Right cardiac atrium (tissue), 5 donors: ENCODE results near the gene RBM4B. TPM values are rescaled to one million over a fixed set of nuclear protein-coding genes. Genes with fewer than 3 reads are reported as not detected.

Source experiments
- ATAC-seq, 2 donors: fragments of 200-7000 bp; cut with Tn5 transposase; one replicate each; pipeline versions ENCODE4 v1.8.0 to v1.9.1; 2020; ENCODE audit warnings: moderate library complexity in 2 of 2, mild to moderate bottlenecking in 1 of 2
- DNase-seq, 3 donors: peaks; one replicate each; pipeline ENCODE4 v3.0.0-alpha.2; 2020
- H3K27ac ChIP-seq: one replicate; pipeline ENCODE4 v1.5.1; 2013; ENCODE audit warnings: mild to moderate bottlenecking, low read length, control low read depth, moderate library complexity
- H3K27me3 ChIP-seq: one replicate; pipeline ENCODE4 v1.6.1; 2013; ENCODE audit not compliant: control insufficient read depth, insufficient read depth
- H3K4me1 ChIP-seq: one replicate; pipeline ENCODE4 v1.6.1; 2013; ENCODE audit warnings: low read length; ENCODE audit not compliant: control insufficient read depth, insufficient read depth
- H3K4me3 ChIP-seq: one replicate; pipeline ENCODE4 v1.5.1; 2013; ENCODE audit warnings: low read length, control low read depth
- H3K9me3 ChIP-seq: one replicate; pipeline ENCODE4 v1.6.1; 2013; ENCODE audit warnings: low read length; ENCODE audit not compliant: control insufficient read depth
- WGBS: extraction: QIAGEN DNeasy Blood & Tissue Kit; methylation state at CpG from one replicate; pipeline ENCODE4 v1.1.7; 2013; 5-methylcytosine and 5-hydroxymethylcytosine counted together
- intact Hi-C, 4 donors: fragments of 100-400 bp; cut with DNase I; formaldehyde crosslinking; loops; one replicate each; pipeline versions ENCODE4 v1.11.0 to v1.14.0; 2022 to 2023
- polyA plus RNA-seq: library from polyadenylated mRNA; stranded (reverse); fragments of 200-250 nt; gene quantifications from one replicate; pipeline ENCODE4 v1.2.3, GENCODE V29; 2013
- total RNA-seq, 4 donors: library from RNA; stranded (reverse); fragmentation: NEBNext Ultra II Directional; extraction: Animal tissue kit (Norgen Biotek cat#: 25700); gene quantifications; one replicate each; pipeline ENCODE4 v1.2.1, GENCODE V29; 2021
- donor health status: healthy with polysubstance abuse.
- donor health status: DM: no; HTN: yes; CAD: no.
- donor health status: DM: no; HTN: no; CAD: no.
- donor health status: DM: no; HTN: yes; CAD: no; lungs with severe emphysema.
- donor health status: DM: yes; HTN: yes; CAD: no.

Gene RBM4B
- total and polyA plus RNA-seq, 5 donors, result 9.0 to 15.7 (median 12.1) TPM

DNA sequence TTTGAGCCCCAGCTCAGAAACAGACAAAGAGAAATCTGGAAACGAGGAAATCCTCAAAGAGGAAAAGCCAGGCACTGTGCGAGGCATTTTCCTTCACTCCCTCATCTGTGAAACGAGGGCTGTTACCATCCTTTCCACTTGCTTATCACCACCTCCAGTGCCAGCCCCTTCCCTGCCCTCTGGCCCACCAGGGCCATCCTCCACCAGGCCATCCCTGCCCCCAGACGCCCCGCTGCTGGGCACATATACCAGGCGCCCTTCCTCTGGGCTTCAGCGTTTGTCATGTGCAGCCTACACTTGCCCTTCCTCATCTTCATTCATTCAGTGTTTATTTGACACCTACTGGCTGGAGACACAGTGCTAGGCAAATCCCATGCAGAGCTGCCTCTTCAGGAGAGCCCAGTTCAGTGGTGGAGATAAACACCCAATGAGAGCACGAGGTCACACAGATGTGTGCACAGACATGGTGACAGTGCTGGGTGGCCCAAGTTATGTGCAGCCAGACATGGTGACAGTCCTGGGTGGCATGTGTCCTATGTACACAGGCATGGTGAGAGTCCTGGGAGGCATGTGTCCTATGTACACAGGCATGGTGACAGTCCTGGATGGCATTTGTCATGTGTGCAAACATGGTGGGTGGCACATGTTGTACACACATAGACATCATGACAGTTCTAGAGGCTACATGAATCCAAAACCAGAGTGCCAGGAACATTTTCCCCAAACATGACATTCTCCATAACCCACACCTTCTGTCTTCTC lies 41.6 kb upstream of the RBM4B start:
- Histone ChIP-seq H3K27ac (no peak overlapping the region), H3K4me1 (no peaks in the 10 kb centered on the region), H3K9me3 (no peaks in the 10 kb centered on the region), H3K27me3 (no peaks in the 10 kb centered on the region), H3K4me3 (no peak overlapping the region)
- intact Hi-C loops, result no loop called here
- DNase-seq, result no peak
- WGBS, result 80% methylated on average over 8 of the region's 8 CpGs
- ATAC-seq, result no peak

DNA sequence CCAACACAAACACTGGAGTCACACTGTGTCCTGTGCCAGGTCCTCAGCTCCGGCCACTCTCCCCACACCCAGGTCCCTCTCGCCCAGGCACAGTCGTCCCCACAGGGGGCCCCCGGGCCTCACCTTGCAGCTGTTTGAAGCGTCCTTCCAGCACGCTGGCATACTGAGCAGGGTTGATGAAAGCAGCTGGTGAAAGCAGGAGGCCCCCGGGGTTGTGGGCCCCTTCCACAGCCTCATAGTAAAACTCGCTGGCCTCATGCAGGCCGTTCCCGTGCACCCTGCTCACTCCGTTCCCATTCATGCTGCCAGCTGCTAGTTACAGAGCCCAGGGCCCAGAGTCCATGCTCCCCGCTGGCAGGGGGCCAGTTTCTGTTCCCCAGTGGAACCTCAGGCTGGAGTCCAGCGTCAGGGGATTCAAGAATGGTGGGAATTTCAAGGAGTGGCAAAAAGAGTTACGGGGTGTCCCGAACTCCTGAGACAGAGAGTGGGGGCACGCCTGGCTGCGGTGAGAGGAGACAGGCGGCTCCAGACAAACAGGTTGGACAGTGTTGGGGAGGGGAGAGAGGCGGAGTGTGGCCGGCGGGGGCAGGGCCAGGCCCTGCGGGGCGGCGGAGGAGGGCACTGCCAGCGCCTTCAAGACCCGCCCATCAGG lies 40.8 kb upstream of the RBM4B start:
- intact Hi-C loops, result no loop called here
- ATAC-seq (peak in 1 of 2 donors; percentile 15), DNase-seq (no peak)
- H3K9me3 ChIP-seq, result no peaks in the 10 kb centered on the region
- no peaks in the 10 kb centered on the region for H3K27me3 ChIP-seq
- H3K27ac ChIP-seq, result no peak overlapping the region
- H3K4me3 ChIP-seq, result no peak overlapping the region
- 71% methylated on average over 26 of the region's 26 CpGs for whole genome bisulfite sequencing
- H3K4me1 ChIP-seq, result no peaks in the 10 kb centered on the region

- intact Hi-C loops, result no loop called here
- 89% methylated on average over 14 of the region's 14 CpGs for WGBS
- no peak overlapping the region for H3K27ac ChIP-seq
Observed at GRCh38 chr11:66717925-66718319, 40.2 kb upstream of the RBM4B start.

DNA sequence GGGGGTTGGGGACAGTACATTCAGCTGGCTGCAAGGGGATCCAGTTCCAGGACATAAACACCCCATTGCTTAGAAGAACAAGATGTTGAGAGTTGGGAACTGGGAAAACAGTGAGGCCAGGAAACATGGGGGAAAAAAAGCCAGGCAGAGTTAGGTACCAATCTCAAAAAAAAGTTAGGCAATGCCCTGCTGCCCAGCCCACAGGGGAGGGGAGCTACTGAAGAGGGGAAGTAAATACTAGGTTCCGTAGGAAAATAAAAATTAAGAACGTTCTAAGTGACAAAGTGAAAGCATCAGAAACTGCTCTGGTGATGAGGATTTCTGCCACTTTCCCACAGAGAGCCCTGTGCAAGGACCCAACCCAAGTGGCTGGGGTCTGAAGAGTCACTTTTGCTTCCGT lies 39.3 kb upstream of the RBM4B start:
- Histone ChIP-seq H3K4me3 (no peak overlapping the region), H3K9me3 (no peaks in the 10 kb centered on the region), H3K27ac (no peak overlapping the region), H3K27me3 (no peaks in the 10 kb centered on the region), H3K4me1 (no peaks in the 10 kb centered on the region)
- intact Hi-C loops, result no loop called here
- no peak for ATAC-seq
- DNase-seq, result no peak
- 85% methylated on average over 3 of the region's 3 CpGs for WGBS

More at GRCh38 chr11:66717925-66718319, 40.2 kb upstream of the RBM4B start:
- H3K9me3 ChIP-seq, result no peaks in the 10 kb centered on the region
- H3K4me3 ChIP-seq, result no peak overlapping the region
- no peaks in the 10 kb centered on the region for H3K4me1 ChIP-seq
- H3K27me3 ChIP-seq, result no peaks in the 10 kb centered on the region
- DNase-seq (no peak), ATAC-seq (no peak)

DNA sequence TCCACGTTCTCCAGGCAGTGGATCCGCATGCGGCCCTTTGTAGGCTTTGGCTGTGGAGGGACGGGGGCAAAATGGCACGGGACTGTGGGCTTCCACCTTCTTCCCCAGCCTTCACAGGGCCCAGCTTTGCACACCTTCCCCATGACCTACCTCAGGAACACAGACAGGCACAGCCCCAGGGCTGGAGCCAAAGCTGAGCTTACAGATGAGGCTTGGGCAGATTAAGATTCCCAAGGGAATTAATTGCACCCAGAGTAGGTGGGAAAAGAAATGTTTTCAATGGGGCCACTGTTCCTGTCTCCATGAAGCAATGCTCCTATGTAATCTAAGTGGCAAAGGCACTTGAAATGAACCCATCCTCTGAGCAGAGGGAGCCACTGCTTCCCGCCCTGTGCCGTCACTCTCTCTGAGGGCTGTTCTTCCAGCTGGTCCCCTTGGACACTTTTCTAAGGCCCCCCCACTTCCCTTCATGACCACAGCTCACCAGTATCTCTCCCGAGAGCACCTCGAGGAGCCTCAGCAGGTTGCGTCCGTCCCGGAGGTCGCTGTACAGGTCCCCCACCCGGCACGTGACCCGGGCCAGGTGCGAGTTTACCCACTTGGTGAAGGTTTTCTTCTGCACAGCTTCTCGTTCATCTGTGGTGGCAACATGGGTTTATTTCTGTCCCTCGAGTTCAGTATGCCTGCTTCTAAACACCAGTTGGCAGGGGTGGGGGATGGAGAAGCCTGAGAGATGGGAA lies 37.8 kb upstream of the RBM4B start:
- Histone ChIP-seq H3K27ac (no peak overlapping the region), H3K4me1 (no peaks in the 10 kb centered on the region), H3K27me3 (no peaks in the 10 kb centered on the region), H3K4me3 (no peak overlapping the region), H3K9me3 (no peaks in the 10 kb centered on the region)
- WGBS, result 90% methylated on average over 19 of the region's 19 CpGs
- intact Hi-C loops, result no loop called here
- DNase-seq (no peak), ATAC-seq (no peak)

DNA sequence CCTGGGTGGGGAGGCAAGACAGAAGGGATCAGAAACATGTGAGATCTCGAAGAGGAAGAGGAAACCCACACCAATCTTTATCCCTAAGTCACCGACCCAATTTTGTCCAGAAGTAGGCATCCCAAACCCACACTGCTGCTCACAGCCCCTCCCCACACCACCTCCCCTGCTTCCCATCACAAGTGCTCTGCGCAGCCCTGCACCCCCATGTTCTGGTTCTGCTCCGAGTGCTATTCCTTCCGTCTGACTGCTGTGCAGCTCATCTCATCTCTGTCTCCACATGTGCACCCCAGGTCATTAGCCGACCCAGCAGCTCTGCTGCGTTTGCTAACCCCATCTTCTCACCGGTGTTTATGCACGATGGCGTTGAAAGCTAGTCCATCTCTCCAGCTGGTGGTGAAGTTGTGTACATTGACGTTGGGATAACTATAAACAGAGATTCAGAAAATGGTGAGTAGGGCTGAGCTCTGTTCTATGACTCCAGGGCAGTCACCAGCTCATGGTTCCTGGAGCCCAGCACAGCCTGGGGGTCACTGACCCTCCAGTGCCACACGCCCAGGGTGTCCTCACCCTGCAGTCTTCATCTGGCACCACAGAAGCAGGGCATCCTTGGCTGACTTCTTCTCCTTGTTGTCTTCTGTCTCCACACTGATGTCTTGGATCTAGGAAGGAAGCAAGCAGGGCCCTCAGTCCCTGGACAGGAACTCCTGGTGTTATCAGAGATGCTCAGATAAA lies 36.2 kb upstream of the RBM4B start:
- no peaks in the 10 kb centered on the region for H3K4me1 ChIP-seq
- intact Hi-C loops, result no loop called here
- WGBS, result 77% methylated on average over 12 of the region's 12 CpGs
- DNase-seq, result no peak
- no peak overlapping the region for H3K27ac ChIP-seq
- no peak for ATAC-seq
- H3K9me3 ChIP-seq, result no peaks in the 10 kb centered on the region
- no peaks in the 10 kb centered on the region for H3K27me3 ChIP-seq
- H3K4me3 ChIP-seq, result no peak overlapping the region

DNA sequence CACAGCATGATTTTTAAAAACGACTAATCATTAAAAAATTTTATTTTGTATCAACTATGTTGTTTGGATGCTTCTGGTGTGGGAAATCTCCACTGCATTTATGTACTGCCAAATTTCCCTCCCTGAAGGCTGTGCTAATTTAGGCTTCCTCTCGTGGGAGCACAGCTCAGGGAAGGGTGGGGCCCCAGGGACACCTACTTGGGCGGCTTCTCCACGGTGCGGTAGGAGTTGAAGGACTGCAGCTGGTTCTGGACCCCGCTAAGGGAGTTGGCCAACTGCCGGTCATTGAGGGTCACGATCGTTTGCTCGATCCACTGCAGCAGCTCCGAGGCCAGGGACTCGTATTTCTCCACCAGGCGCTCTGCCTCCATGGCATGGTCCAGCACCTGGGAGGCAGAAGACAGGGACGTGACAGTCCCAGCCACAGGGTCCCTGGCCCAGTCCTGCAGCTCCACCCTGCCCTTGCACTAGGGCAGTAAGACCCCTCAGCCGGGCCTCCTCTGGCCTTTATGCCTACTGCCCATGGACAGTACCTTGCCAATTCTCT lies 32.8 kb upstream of the RBM4B start:
- intact Hi-C loops, result no loop called here
- H3K27ac ChIP-seq, result no peak overlapping the region
- peak in 1 of 3 donors; percentile 29 for DNase-seq
- ATAC-seq, result no peak
- no peak overlapping the region for H3K4me3 ChIP-seq
- 86% methylated on average over 15 of the region's 15 CpGs for WGBS
- no peaks in the 10 kb centered on the region for H3K4me1 ChIP-seq
- H3K27me3 ChIP-seq, result no peaks in the 10 kb centered on the region
- H3K9me3 ChIP-seq, result no peaks in the 10 kb centered on the region

- intact Hi-C loops, result no loop called here
- no peaks in the 10 kb centered on the region for H3K27me3 ChIP-seq
- WGBS, result 94% methylated on average over 14 of the region's 14 CpGs
- no peak overlapping the region for H3K4me3 ChIP-seq
- H3K4me1 ChIP-seq, result no peaks in the 10 kb centered on the region
- ATAC-seq (no peak), DNase-seq (peak in 1 of 3 donors; percentile 43)
- no peaks in the 10 kb centered on the region for H3K9me3 ChIP-seq
- no peak overlapping the region for H3K27ac ChIP-seq
Observed at GRCh38 chr11:66708701-66709100, 31.0 kb upstream of the RBM4B start.

DNA sequence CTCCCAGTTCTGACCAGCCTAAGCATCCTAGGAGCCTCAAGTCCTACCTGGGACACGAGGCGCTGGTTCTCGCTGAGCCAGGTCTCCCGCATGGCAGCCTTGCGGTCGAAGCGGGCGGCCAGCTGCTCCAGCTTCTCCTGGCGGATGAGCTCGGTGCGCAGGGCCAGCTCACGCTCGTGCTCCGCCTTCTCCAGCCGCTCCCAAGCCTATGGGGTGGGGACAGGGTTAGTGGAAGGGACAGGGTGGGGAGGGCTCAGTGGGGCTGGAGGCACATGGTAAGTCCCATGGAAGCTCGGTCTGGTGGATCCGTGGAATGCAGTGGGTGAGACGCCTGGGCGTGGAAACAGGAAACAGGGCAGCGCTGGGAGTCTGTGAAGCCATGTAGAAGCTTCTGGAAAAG lies 30.4 kb upstream of the RBM4B start:
- Histone ChIP-seq H3K4me1 (no peaks in the 10 kb centered on the region), H3K27me3 (no peaks in the 10 kb centered on the region), H3K9me3 (no peaks in the 10 kb centered on the region), H3K4me3 (no peak overlapping the region), H3K27ac (no peak overlapping the region)
- ATAC-seq (no peak), DNase-seq (peak in 1 of 3 donors; percentile 25)
- intact Hi-C loops, result no loop called here
- WGBS, result 90% methylated on average over 20 of the region's 20 CpGs

GRCh38 chr11:66707486-66707885 lies 29.8 kb upstream of the RBM4B start:
- no peaks in the 10 kb centered on the region for H3K4me1 ChIP-seq

More at GRCh38 chr11:66707486-66707885, 29.8 kb upstream of the RBM4B start:
- Histone ChIP-seq H3K9me3 (no peaks in the 10 kb centered on the region), H3K27ac (no peak overlapping the region), H3K4me3 (no peak overlapping the region), H3K27me3 (no peaks in the 10 kb centered on the region)
- WGBS, result 97% methylated on average over 26 of the region's 26 CpGs
- intact Hi-C loops, result no loop called here
- ATAC-seq (no peak), DNase-seq (peak in 1 of 3 donors; percentile 43)
